Ovary (tissue), 9 donors: Measurements from ENCODE around the gene EXOC1L. TPM values are rescaled to one million over a fixed set of nuclear protein-coding genes. Genes with fewer than 3 reads are reported as not detected.
"Not testable (repeated sequence)": the region's sequence is repeated elsewhere in the genome, so short reads cannot be mapped to it uniquely, and the experiment has no call there.

Experiments
- DNase-seq, 5 donors: peaks; one replicate each; pipeline ENCODE4 v3.0.0-alpha.2; 2019 to 2020
- H3K27ac ChIP-seq, 2 donors: fragments of 200-600 bp; one replicate each; pipeline versions ENCODE4 v1.5.1 to v1.8.0; 2019 to 2022
- H3K27me3 ChIP-seq: fragments of 200-600 bp; one replicate; pipeline ENCODE4 v1.8.0; 2022
- H3K36me3 ChIP-seq: fragments of 200-600 bp; sonication (generic); one replicate; pipeline ENCODE4 v1.5.1; 2019
- H3K4me1 ChIP-seq: one replicate; pipeline ENCODE4 v1.8.1; 2013; ENCODE audit warnings: mild to moderate bottlenecking, moderate library complexity; ENCODE audit not compliant: insufficient read depth
- H3K4me3 ChIP-seq: fragments of 200-600 bp; sonication (generic); one replicate; pipeline ENCODE4 v1.5.1; 2017
- H3K9me3 ChIP-seq, 2 donors: fragments of 200-600 bp in 1 of 2; sonication (generic) in 1 of 2; one replicate each; pipeline versions ENCODE4 v1.5.1 to v1.8.1; 2013 to 2019; ENCODE audit warnings: mild to moderate bottlenecking in 1 of 2, moderate library complexity in 1 of 2
- CTCF ChIP-seq, 3 donors: fragments of 450-650 bp in 2 of 3; fragments of 200-600 bp in 1 of 3; IDR thresholded peaks; one replicate each; pipeline versions ENCODE4 v1.5.1 to v1.8.0; 2016 to 2022; ENCODE audit warnings: antibody characterized with exemption in 3 of 3, mild to moderate bottlenecking in 1 of 3
- EP300 ChIP-seq: sonication (generic); formaldehyde crosslinking; IDR thresholded peaks from one replicate; pipeline ENCODE4 v1.6.1; 2017; ENCODE audit warnings: antibody characterized with exemption
- POLR2A ChIP-seq: fragments of 450-650 bp; IDR thresholded peaks from one replicate; pipeline ENCODE4 v1.6.1; 2017; ENCODE audit warnings: antibody characterized with exemption, mild to moderate bottlenecking, moderate library complexity
- WGBS, 3 donors: extraction: QIAGEN DNeasy Blood & Tissue Kit in 1 of 3; methylation state at CpG; one replicate each; pipeline versions ENCODE4 v1.1.5 to v1.1.7; 2013 to 2017; 5-methylcytosine and 5-hydroxymethylcytosine counted together
- intact Hi-C, 4 donors: fragments of 100-400 bp; cut with DNase I; formaldehyde crosslinking; loops; one replicate each; pipeline versions ENCODE4 v1.11.0 to v1.15.1; 2022 to 2023
- polyA plus RNA-seq, 2 donors: library from polyadenylated mRNA; stranded (reverse); fragments of 200-250 nt in 1 of 2; fragments of 350-450 nt in 1 of 2; fragmentation: Illumina TruSeq in 1 of 2; extraction: RNeasy Lipid Tissue Mini Kit (QIAGEN cat#74804) in 1 of 2; gene quantifications; one replicate each; pipeline ENCODE4 v1.2.3, GENCODE V29; 2013 to 2014
- total RNA-seq, 7 donors: library from RNA; depleted of rRNA in 2 of 7; stranded (reverse); fragments of >200 nt in 2 of 7; fragmentation: NEBNext Ultra II Directional in 3 of 7; extraction: Animal tissue kit (Norgen Biotek cat#: 25700) in 3 of 7; gene quantifications; one replicate each; pipeline versions ENCODE4 v1.1.0 to v1.2.4, GENCODE V29; 2016 to 2023
- donor health status: DM: no; HTN: no; CAD: no; lungs with moderate emphysema.
- donor health status: DM: no; HTN: no; CAD: no.
- donor health status: Bipolar disorder and iron deficiency.
- donor health status: DM: yes; HTN: yes; CAD: no.
- donor health status: DM: no; HTN: no; CAD: no.
- donor health status: DM: yes; HTN: yes; CAD: no.

The EXOC1L gene
- total and polyA plus RNA-seq, 9 donors, result not detected

- 82% methylated on average over 1 of the region's 1 CpG for WGBS, 3 donors
- no peaks in the 10 kb centered on the region for H3K4me1 ChIP-seq
- H3K27me3 ChIP-seq, result no peaks in the 10 kb centered on the region
- DNase-seq, result no peak
- H3K27ac ChIP-seq, result no peak overlapping the region
- intact Hi-C loops, result no loop called here
- H3K9me3 ChIP-seq, result no peaks in the 10 kb centered on the region
- H3K4me3 ChIP-seq, result no peak overlapping the region
- TF ChIP-seq POLR2A (no peak), CTCF (IDR thresholded peaks at IDR 0.05) (no peak), EP300 (no peak)
- H3K36me3 ChIP-seq, result no peaks in the 10 kb centered on the region
Measured at GRCh38 chr4:55837903-55838302, 18.3 kb downstream of the EXOC1L start.

- WGBS, 3 donors, result 86 to 92% (median 89%) methylated on average over 1 of the region's 1 CpG
- H3K27me3 ChIP-seq, result no peaks in the 10 kb centered on the region
- TF ChIP-seq EP300 (no peak), CTCF (IDR thresholded peaks at IDR 0.05) (no peak), POLR2A (no peak)
- H3K4me3 ChIP-seq, result no peak overlapping the region
- no peak for DNase-seq
- no peak overlapping the region for H3K27ac ChIP-seq
- no peaks in the 10 kb centered on the region for H3K4me1 ChIP-seq
- intact Hi-C loops, result no loop called here
- no peaks in the 10 kb centered on the region for H3K36me3 ChIP-seq
- no peaks in the 10 kb centered on the region for H3K9me3 ChIP-seq
Measured at GRCh38 chr4:55838356-55838755, 18.8 kb downstream of the EXOC1L start.

- Histone ChIP-seq H3K27me3 (no peaks in the 10 kb centered on the region), H3K9me3 (no peaks in the 10 kb centered on the region), H3K27ac (no peak overlapping the region), H3K4me1 (no peaks in the 10 kb centered on the region), H3K4me3 (no peak overlapping the region), H3K36me3 (no peaks in the 10 kb centered on the region)
- no peak for DNase-seq
- intact Hi-C loops, result no loop called here
- TF ChIP-seq POLR2A, result no peak
- no peak for TF ChIP-seq EP300
- TF ChIP-seq CTCF (IDR thresholded peaks at IDR 0.05), result no peak
Measured at GRCh38 chr4:55838952-55839351, 19.4 kb downstream of the EXOC1L start.

GRCh38 chr4:55840956-55841355 is 21.4 kb downstream of the EXOC1L start:
- Histone ChIP-seq H3K27ac (no peak overlapping the region), H3K9me3 (no peaks in the 10 kb centered on the region), H3K4me1 (no peaks in the 10 kb centered on the region), H3K36me3 (no peaks in the 10 kb centered on the region), H3K4me3 (no peak overlapping the region), H3K27me3 (no peaks in the 10 kb centered on the region)
- DNase-seq, result no peak
- 81 to 93% (median 90%) methylated on average over 1 of the region's 1 CpG for WGBS, 3 donors
- intact Hi-C loops, result no loop called here
- TF ChIP-seq CTCF (IDR thresholded peaks at IDR 0.05), result no peak

- intact Hi-C loops, DNase-seq: not testable (repeated sequence)
Measured at GRCh38 chr4:55841373-55842239, 22.0 kb downstream of the EXOC1L start.

GRCh38 chr4:55842312-55842711 is 22.7 kb downstream of the EXOC1L start:
- H3K9me3 ChIP-seq, intact Hi-C loops, H3K36me3 ChIP-seq, H3K27me3 ChIP-seq, H3K4me1 ChIP-seq, H3K4me3 ChIP-seq, H3K27ac ChIP-seq, DNase-seq: not testable (repeated sequence)
- WGBS, 3 donors, result 69 to 77% (median 76%) methylated on average over 9 of the region's 10 CpGs

More at GRCh38 chr4:55841373-55842239, 22.0 kb downstream of the EXOC1L start:
- WGBS, 3 donors, result 76 to 80% (median 80%) methylated on average over 20 to 21 of the region's 22 CpGs
- H3K9me3 ChIP-seq, H3K27me3 ChIP-seq, H3K27ac ChIP-seq, H3K4me3 ChIP-seq, H3K4me1 ChIP-seq, H3K36me3 ChIP-seq: not testable (repeated sequence)
